CD4-positive, alpha-beta T cell treated with Interleukin-15 for 4 hours (primary cell): ENCODE measurements around the gene BCDIN3D.

Source experiments
- DNase-seq: peaks from one replicate; pipeline ENCODE4 v3.0.0-alpha.2; 2020; ENCODE audit warnings: low spot score

Gene BCDIN3D

DNA sequence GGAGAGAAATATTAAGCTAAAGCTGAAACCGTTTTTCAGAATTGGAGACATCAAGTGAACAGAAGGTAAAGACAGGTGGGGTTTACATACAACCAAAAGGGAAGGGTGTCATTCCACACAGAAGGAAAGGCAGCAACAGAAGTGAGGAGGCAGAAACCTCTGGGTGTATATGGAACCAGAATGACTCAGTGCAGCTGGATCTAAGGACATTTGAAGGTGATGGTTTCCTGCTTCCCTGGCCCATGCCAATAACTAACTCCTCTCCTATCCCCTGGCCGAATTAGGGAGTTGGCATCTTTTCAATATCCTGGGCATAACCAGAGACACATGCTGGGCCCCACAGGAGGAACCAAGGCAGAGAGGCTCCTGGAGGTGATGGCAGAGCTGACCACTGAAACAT, 23.1 kb downstream of the BCDIN3D start:
- no peak for DNase-seq

DNA sequence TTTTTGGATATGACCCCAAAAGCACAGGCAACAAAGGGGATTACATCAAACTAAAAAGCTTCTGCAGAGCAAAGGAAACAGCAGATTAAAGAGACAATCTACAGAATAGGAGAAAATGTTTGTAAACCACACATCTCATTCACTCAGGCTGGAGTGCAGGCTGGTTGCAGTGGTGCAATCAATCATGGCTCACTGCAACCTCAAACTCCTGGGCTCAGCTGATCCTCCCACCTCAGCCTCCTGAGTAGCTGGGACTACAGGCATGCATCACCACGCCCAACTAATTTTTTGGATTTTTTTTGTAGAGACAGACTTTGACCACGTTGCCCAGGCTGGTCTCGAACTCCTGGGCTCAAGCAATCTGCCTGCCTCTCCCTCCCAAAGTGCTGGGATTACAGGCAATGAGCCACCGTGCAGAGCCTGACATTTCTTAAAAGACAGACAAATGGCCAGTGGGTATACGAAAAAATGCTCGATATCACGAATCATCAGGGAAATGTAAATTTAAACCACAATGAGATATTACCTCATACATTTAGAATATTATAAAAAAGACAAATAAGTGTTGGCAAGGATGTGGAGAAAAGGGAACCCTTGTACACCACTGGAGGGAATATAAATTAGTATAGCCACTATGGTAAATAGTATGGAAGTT, 24.5 kb downstream of the BCDIN3D start:
- DNase-seq, result no peak

DNA sequence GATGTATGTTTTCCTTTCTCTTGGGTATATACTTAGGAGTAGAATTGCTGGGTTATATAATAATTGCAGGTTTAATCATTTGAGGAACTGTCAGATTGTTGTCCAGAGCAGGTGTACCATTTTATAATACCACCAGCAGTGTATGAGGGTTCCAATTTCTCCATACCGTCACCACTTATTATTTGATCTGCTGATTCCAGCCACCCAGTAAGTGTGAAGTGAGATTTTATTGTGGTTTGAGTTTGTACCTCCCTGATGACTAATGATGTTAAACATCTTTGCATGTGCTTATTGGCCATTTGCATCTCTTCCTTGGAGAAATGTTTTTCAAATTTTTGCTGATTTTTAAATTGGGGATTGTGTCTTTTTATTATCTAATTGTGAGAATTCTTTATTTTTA, 29.8 kb downstream of the BCDIN3D start:
- no peak for DNase-seq

DNA sequence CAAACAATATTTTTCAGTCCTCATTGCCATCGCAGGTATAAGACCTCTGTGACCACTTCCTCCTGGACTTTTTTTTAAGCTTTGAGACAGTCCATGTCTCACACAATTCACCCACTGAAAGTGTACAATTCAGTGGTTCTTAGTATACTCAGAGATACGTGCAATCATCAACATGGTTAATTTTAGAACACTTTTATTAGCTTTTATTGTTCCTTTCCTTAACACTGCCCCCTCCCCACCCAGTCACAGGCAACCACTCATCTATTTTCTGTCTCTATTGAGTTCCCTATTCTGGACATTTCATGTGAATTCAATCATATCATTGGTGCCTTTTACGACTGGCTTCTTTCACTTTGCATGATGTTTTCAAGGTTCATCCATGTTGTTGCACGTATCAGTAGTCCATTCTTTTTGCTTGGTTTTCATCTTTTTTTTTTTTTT, 30.9 kb downstream of the BCDIN3D start:
- no peak for DNase-seq

DNA sequence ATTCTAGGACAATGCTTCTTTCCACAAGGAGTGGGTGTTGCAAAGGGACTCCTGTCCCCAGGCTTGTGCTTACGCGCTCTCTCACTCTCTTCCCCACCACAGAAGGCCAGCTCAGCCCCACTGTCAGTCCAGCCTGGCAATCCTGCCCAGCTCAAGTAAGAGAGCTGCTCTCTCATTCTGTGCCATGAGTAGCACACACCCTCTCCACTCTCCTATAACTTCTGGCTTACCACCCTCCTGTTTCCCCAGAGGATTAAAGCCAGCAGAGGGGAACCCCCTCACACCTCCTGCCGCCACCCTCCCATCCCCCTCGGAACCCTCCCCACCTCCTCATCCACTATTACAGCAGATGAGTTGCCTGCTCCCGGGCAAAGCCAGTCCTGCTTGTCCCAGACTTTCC, 31.8 kb downstream of the BCDIN3D start:
- DNase-seq, result no peak

DNA sequence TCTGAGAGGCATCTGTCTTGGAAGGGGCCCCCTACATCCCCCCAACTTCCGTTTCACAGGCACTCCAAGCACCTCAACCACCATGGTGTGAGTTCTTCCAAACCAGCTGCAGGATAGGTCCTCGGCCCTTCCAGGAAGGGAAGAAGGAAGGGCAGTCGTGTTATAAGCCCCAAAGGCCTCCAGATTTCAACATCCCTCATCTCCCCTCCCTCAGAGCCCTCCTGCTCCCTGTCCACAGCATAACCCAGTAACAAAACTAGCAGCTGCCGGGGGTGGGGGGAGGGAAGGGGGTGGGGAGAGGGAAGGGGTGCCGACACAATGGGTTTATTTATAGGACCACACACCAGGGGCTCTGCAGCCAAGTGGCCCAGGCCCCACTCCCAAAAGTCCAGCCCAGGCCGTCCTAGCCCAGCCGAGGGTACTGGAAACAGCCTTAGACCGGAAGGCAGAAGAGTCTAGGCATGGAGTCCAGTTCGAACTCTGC, 33.0 kb downstream of the BCDIN3D start:
- no peak for DNase-seq

DNA sequence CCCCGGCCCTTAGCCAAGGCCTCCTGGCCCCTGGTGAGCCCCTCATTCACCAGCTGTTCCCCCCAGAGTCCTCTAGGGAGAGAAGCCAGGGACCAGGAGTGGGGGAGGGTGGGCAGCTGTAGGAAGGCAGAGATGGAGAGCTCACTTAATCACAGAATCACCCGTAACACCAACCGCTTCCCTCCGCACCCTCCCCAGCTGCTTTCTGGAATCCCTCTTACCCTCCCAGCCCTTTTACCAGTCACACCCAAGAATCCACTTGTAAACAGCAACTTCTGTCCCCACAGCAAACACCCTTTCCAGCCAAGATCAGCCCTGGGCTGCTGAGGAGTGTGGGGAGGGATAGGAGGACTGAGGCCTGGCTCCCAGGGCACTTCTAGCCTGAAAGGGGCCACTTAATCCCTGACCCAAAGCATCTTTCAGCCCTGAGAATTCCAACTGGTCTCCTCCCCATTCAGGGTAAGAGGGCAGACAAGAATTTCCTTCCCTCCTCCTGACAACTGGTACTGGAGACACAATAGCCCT, 33.5 kb downstream of the BCDIN3D start:
- no peak for DNase-seq

DNA sequence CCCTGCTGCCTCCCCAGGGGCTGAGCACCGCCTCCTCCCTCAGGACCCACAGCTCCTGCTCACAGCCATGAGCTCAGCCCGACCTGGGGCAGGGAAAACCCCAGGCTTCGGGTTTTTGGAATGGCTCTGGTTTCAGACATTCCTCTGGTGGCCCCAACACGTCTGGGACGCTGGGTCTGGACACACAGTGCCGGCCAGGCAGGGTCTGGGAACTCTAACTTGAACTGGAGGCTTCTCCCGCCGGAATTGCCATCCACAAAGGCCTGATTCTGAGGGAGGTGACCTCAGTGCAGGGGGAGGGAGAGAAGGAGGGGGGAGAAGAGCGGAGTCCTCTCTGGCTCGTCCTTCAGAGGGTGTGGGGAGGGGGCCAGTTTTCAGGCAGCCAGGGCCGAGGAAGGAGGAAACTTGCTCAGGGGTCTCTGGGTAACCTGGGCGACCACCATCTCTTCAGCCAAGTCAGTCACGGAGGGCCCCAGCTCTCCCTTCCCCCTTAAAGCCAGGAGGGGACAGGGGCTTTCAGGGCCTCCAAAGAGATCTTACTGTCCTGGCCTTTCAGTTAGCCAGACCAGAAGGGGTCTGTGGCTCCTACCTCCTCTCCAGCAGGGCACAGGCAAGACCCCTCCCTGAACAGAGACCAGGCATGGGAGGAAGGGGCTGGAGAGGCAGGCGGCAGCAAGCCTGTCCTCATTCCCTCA, 34.1 kb downstream of the BCDIN3D start:
- DNase-seq, result no peak

DNA sequence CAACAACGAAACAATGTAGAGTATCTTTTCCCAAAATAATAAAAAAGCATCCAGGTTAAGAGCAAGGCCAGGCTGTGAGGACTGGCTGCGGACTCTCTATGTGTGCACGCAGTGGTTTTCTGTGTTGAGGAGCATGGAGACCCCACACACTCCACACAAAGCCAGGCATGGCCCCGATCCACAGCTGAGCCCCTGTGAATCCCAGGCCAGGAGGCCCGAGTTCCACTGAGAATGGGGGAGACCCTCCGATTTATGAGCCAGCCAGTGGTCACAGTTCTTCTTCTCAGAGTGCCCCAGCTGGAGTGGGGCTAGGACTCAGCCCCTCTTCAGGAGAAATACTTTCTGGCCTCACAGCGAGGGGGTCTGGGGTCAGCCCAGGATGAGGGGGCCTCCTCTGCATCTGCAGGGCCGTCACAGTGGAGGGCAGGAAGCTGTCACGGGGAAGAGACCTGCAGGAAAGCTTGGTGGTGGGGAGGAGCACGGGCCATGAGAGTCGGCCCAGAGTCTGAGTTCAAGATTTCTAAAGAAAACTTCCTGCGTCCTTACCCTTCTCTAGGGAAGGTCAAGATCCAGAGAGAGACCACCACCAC, 34.8 kb downstream of the BCDIN3D start:
- DNase-seq, result no peak

DNA sequence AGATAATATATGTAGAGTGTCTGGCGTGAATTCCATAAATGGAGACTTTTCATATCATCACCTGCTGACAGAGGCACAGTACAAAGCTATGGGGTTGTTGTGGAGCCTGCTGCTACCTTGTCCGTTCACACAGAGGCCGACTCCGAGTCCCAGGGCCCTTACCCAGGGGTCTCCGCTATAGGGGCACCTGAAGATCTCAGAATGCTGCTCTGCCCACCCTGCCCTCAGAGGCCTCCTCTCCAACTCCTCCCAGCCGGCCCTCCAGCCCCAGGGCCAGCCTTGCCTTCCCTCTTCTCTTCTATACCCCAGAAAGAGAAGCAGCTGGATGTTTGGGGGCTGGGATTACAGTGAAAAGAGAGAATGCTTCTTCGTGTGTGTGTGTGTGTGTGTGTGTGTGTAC, 36.0 kb downstream of the BCDIN3D start:
- DNase-seq, result no peak

DNA sequence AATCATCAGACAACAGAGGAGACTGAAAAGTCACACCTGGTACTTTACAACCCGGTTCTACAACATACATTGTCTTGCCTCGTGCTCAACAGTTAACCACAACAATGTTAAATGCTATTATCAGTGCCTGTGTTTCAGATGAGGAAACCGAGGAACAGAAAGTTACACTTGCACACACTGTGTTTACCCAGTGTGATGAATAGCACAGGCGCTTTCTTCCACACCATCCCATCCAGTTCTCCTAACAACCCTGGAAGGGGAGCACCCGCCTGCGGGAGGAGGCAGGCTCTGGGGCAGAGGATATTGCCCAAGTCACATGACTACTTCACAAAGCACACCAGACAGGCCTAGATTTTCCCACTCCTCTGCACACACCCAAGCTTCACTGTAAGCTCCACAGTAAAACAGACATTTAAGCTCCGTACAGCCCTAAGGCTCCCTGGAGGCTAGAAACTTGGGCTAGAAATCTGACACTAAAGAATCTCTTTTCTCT, 36.5 kb downstream of the BCDIN3D start:
- no peak for DNase-seq

DNA sequence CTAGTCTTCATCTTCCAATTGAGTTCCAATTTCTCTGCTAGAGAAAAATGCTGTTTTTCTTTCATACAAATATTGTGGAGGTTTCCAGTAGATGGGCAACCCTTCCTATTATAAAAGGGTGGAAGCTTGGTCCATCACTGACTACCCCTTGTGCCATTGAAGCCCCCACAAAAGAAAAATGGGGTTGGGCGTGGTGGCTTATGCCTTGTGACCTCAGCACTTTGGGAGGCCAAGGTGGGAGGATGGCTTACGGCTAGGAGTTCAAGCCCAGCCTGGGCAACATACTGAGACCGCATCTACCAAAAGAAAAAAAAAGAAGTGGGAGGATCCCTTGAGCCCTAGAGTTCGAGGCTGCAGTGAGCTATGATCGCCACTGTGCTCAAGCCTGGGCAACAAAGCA, 37.5 kb downstream of the BCDIN3D start:
- no peak for DNase-seq

DNA sequence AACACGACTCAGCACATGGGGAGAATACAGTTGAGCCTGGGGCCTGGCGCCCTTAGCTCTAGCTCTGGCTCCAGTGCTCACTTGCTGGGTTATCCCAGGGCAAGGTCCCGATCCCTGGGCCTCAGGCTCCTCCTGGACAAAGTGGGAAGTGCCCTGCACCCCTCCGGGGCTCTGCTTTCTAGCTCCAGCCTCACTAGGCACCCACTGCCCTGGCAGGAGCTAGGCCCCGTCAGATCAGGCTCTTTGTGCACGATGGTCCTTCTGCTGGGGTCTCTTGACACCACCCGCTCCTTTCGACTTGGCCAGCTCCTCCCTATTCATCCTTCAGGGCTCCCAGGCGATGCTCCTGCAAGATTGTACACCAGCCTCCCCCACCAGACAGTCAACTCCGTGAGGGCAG, 38.1 kb downstream of the BCDIN3D start:
- no peak for DNase-seq

DNA sequence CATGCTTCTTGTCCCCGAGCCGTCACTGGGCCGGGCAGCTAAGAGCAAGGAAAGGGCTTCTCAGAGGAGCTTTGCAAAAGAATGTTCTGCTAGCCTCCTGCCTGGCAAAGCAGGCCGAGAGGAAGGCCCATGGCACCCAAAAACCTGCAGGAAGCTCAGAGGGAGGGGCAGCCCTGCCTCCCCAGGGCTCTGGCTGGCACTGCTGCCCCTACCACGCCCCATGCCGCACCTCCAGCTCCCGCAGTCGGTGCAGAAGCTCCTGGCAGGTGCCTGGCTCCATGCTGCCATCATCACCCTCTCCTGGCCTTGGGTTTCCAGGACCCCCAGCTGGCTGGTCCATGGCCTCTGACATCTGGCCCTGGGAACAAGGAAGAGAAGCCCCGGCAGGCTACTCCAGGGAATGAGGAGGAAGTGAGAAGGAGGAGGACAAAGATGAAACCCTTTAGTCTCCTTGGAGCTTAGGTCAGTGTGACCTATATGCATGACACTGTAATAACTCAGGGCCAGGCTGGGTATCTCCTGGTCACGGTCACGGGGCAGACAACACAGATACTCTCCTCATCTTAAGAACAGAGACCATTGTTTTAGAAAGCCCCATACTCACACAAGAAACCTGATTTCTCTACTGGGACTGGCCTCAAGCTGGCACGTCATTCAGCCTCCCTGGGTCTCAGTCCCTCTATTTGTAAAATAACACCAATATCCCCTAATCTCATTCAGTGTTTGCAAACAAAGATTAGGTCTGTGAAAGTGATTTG, 39.0 kb downstream of the BCDIN3D start:
- no peak for DNase-seq

DNA sequence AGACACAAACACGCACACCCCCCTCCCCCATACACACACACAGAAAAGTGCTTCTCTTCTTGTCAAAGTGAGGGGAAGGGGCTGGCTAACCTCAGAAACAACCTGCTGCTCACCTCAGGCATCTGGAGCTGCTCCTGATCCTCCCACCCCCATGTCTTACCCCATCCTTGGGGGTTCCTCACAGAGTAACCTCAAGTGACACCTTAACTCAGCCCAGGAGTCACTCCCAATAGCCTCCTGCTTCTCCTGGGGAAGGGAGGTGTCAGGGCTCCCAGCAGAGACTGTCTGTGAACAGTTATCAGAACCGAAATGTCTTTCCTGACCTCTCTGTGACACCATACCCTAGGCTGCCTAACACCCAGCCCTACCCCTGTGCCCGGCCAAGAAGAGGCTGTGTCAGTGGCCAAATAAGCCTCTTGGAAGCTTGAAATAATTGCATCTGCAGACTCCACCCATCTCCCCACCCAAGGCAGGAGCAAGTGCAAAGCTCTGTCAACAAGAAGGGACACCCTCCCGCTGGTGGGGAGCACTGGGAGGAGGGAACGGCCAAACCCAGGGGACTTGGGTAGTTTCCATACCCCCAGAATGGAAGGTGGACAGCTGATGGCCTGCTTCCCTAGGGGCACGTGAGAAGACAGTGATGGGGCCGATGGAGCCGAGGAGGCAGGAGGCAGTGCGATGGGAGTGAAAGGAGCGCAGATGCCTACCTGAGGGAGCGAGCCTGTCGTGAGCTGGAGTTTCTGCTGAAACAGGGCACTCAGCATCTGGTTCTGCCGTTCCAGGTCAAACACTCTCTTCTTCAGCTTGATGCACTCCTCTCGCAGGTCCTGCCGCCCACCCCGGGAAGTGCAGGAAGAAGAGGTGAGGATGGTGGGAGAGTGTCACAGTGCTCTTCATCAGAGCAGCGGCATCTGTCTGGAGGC, 41.5 kb downstream of the BCDIN3D start:
- DNase-seq, result no peak

DNA sequence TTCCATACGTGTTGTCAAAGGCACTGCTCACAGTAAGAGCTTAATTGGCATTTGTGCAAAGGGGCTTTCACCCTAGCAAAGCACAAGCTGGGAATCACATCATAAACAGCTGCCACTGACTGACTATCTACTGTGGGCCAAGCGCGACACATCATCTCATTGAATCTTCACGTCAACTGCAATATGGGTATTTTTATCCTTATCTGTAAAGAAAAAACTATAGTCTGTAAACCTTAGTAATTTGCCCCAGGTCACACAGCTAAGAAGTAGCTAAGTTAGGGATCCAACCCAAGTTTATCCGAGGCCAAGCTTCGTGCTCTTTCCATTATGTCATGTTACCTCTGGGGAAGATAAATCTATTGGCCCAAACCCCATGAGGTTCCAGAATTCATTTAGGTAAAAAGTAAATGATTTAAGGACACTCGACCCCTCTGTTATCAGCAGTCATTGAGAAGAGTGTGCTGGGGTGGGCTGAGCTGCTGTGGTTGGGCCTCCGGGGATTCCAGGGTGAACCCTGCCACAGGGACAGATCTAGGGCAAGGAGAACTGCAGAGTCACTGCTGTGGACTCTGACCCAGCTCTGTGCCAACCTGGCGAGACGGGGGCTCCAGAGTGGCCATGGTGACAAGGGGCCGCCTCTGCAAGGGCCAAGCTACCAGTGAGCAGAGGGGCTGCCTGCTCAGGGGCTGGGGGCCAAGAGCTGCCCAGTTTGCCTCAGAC, 42.3 kb downstream of the BCDIN3D start:
- DNase-seq, result no peak

DNA sequence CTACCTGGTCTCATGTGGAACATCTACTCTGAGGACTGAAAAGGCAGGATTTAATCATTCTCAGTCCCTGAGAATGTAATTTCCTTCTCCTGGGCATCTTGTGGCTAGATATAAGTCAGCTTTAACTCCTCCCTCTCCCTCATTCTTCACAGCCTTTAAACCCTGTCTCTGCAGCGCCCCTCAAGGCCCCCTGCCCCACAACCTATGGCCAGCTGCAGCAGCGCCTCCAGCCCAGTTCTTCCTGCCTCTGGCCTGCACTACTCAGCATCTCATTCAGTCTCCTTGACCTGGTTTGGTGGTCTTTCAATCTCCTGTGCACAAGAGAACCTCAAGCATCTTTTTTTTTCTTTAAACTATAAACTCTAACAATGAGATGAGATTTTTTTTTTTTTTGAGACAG, 44.0 kb downstream of the BCDIN3D start:
- DNase-seq, result no peak

DNA sequence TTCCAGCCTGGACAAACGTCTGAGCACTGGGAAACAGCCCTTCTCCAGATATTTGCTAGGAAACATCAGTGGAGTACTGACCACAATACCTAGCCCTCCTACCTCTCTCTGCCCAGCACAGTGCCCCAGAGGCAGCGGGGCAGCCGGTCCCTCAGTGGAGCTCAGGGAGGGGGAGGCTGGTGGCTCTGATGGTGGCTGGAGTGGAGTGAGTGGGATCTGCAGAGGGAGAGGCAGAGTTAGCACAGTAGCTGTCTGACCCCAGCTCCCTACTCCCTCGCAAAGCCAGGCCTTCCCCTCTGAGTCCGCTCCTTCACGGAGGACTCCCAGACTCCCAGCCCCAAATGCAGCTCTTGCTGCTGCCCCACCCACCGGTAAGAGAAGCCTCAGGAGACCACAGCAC, 44.7 kb downstream of the BCDIN3D start:
- DNase-seq, result no peak

DNA sequence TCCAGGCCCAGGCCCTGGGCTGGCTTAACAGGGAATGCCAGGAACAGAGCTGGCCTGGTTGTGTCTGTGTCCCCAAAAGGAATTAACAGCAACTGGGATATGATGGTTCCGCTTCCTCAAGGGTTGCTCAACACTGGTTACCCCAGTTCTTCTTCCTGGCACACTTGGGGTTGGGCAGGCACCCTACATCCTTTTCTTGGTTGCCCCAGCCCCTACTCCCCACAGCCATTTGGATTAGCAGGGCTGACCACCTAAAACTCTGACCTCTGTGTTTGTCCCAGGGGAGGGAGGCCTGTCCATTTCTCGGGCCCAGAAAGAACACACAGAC, 45.5 kb downstream of the BCDIN3D start:
- DNase-seq, result no peak

DNA sequence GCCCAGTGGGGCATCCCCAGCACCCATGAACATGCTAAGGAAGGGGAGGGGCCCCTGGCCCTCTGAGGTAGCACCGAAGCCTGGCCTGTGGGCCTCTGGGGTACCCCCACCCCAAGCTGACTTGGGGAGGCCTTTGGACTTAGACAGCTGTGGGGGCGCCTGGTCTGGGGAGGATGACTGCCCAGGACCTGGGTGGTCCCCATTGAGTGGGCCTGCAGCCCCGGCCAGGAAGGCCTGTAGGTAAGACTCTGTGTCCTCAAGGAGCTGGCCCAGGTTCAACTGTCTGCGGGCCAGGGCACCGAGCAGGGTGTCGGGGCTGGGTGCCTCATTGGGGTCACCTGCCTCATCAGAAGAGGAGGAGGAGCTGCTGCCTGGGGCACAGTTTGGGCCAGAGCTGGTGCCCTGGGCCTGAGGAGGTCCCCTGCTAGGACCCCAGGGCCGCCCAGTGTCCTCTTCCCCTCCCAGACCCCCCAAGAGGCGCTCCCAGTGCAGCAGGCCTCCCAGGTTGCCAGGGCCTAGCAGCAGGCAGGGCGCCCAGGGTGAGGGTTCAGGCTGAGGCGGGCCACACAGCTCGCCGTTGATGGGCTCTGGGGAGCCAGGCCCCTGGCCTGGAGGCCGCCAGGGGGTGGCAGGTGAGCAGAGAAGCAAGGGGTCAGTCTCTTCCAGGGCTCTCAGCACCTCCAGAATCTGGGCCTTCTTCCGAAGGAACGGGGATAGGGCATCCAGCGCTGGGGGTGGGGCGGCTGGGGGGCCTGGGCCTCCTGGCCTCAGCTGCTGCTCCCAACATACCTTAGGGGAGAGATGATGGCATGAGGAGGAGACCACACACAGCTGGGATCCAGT, 46.1 kb downstream of the BCDIN3D start:
- no peak for DNase-seq
